WI38 (cell line): ENCODE data around the gene STAT2.
"Not testable (repeated sequence)": the region's sequence is repeated elsewhere in the genome, so short reads cannot be mapped to it uniquely, and the experiment has no call there.

Source experiments
- H3K4me3 ChIP-seq: 2 replicates; pipeline ENCODE4 v1.5.1; 2011; ENCODE audit warnings: low read depth, mild to moderate bottlenecking, control low read depth, low read length
- TF ChIP-seq, protein P1 (sequence below): IDR thresholded peaks from 2 replicates; pipeline ENCODE4 v1.5.1; 2012; ENCODE audit warnings: low read depth, mild to moderate bottlenecking, control low read depth, low read length

STAT2 gene

DNA sequence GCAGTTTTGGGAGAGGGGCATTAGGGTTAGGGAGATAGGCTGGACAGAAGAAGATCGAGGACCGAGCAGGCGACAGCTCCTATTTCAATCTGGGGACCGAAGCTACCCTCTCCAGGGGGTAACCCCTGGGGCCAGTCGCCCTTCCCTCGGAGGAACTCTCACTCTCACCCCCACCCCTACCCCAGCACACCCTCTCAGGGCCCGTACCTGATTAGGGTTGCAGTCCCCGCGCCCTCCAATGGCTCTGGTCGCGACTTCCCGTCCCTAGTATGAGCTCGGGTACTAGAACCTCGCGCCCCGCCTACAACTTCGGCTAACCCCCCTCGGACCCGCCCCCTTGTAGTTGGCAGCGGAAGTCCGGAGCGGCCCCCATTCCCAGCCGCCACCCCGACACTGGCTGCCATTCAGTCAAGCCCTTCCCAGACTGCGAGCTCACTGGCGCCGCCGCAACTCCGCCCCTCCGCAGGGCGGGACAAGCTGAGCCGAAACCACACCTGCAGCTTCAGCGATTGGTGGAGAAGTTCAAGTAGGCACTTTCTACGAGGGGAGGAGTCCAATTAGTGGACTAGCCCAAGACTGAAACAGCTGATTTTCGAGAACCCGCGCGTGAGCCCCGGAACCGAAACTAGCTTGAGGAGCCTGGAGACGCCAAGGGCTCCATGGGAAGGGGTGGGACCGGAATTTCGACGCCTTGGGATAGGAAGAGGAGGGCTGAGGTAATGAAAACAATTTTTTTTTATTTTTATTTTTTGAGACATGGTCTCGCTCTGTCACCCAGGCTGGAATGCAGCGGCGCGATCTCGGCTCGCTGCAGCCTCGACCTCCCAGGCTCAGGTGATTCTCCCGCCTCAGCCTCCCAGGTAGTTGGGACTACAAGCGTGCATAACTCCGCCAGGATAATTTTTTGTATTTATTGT, at the start of gene STAT2:
Gene STAT2, minus strand, starts transcription at position 257 of the 917 bp plus-strand sequence. CDS start 3,536 bp downstream, outside the sequence.
- TF ChIP-seq, protein P1, sequence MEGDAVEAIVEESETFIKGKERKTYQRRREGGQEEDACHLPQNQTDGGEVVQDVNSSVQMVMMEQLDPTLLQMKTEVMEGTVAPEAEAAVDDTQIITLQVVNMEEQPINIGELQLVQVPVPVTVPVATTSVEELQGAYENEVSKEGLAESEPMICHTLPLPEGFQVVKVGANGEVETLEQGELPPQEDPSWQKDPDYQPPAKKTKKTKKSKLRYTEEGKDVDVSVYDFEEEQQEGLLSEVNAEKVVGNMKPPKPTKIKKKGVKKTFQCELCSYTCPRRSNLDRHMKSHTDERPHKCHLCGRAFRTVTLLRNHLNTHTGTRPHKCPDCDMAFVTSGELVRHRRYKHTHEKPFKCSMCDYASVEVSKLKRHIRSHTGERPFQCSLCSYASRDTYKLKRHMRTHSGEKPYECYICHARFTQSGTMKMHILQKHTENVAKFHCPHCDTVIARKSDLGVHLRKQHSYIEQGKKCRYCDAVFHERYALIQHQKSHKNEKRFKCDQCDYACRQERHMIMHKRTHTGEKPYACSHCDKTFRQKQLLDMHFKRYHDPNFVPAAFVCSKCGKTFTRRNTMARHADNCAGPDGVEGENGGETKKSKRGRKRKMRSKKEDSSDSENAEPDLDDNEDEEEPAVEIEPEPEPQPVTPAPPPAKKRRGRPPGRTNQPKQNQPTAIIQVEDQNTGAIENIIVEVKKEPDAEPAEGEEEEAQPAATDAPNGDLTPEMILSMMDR, result no peak
- H3K4me3 ChIP-seq, result peak within 1 kb of the TSS; percentile 82

DNA sequence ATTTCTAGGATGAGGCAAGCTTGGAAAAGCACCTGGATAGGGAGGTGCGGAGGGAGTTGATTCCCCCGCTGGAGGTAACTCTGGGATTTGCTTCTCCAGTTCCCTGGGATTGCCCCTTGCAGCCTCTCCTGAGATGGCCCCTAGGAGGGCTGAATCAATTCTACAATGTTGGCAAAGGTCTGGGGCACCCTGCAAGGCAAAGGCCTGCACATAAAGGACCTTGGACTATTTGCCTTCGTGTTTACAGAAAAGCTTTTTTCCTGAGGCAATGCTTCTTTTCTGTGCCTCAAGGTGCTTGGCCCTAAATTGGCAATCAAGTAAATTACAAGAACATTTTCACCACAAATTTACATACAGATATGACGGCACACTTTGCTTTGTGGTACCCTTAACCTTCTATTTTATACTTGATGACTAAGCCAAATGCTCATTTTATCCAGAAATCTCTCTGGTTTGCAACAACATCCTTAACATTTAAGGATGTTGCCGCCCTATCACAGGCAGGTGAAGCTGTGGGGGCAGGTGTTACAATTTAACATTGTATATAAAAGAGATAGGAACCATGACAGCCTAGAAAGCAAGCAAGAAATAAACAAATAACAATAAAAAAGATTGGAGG, 49.0 kb upstream of the STAT2 start:
- TF ChIP-seq, protein P1, result no peak
- H3K4me3 ChIP-seq, result no peak overlapping the region

DNA sequence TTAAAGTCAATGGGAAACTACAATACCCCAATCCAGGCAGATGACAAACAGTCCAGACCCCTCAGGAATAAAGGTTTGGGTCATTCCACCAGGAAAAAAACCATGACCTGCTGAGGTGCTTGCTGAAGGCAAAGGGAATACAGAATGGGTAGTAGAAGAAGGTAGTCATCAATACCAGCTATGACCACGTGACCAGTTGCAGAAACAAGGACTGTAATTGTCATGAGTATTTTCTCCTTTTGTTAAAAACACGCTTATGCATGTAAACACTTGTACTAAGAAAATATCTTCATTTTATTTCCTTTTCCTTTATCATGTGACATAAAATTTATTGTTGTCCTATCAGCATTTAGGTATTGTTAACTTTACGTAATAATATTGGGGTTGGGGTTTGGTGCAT, 44.3 kb upstream of the STAT2 start:
- not testable (repeated sequence) for H3K4me3 ChIP-seq

DNA sequence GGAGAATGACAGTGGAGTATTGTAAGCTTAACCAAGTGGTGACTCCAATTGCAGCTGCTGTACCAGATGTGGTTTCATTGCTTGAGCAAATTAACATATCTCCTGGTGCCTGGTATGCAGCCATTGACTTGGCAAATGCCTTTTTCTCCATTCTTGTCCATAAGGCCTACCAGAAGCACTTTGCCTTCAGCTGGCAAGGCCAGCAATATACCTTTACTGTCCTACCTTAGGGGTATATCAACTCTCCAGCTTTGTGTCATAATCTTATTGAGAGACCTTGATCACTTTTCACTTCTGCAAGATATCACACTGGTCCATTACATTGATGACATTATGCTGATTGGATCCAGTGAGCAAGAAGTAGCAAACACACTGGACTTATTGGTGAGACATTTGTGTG, 41.7 kb upstream of the STAT2 start:
- not testable (repeated sequence) for H3K4me3 ChIP-seq

DNA sequence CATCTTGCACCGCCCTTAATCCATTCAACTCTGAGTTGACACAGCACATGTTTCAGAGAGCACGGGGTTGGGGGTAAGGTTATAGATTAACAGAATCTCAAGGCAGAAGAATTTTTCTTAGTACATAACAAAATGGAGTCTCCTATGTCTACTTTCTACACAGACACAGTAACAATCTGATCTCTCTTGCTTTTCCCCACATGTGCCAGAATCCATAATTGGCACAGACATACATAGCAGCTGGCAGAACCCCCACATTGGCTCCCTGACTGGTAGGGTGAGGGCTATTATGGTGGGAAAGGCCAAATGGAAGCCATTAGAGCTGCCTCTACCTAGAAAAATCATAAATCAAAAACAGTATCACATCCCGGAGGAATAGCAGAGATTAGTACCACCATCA, 41.2 kb upstream of the STAT2 start:
- not testable (repeated sequence) for H3K4me3 ChIP-seq

DNA sequence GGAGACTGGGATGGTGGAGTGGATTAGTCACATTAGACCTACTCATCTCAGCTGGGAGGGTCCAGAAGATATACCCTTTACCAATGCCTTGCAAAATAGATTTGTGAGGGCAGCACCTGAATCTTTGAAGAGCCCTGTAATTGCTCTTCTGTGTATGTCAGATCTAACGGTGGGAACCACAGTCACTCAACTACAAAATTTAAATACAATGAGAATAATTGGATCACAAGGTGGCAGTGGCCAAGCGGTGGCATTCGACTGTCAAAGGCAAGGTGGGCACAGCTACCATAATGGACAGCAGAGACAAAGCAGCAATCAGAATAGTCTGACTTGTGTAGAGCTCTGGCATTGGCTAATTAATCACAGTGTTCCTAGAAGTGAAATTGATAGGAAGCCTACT, 39.6 kb upstream of the STAT2 start:
- H3K4me3 ChIP-seq, result not testable (repeated sequence)

DNA sequence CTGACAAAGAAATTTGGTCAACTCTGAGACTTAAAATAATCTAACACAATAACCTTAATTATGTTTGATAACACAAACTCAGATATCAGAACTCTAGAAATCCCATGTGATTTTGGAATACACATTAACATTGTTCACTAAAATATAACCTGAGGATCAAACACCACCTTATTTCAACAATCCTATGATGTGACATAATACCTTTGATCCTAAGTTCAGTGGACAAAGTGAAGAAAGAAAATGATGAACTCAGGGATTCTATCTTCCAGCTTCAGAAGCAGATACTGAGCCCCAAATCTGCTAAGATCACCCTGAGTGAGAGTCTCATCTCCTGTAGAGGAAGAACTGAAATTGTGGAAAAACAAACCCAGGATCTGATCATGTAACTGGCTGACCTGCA, 38.4 kb upstream of the STAT2 start:
- TF ChIP-seq, protein P1, result no peak
- H3K4me3 ChIP-seq, result no peak overlapping the region

DNA sequence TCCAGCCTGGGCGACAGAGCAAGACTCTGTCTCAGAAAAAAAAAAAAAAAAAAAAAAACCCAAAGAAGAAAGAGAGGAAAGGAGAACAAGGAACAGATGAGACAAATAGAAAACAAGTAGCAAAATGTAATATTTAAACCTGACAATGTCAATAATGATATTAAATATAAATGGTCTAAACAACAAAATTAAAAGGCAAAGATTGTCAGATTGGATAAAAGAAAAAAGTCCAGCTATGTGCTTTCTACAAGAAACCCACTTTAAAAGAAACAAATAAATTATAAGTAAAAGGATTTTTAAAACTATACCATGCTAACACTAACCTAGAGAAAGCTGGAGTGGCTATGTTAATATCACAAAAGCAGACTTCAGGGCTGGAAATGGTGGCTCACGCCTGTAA, 32.4 kb upstream of the STAT2 start:
- TF ChIP-seq, protein P1, result no peak
- no peak overlapping the region for H3K4me3 ChIP-seq

DNA sequence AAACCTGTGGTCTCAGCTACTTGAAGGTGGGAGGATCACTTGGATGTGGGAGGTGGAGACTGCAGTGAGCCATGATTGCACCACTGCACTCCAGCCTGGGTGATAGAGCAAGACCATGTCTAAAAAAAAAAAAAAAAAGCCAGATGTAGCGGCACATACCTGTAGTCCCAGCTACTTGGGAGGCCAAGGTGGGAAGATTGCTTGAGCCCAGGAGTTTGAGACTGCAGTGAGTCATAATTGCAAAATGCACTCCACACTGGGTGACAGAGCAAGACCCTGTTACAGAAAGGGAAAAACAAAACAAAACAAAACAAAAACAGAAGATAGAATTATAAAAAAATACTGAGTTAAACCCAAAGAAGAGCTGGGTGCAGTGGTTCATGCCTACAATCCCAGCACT, 31.8 kb upstream of the STAT2 start:
- no peak overlapping the region for H3K4me3 ChIP-seq
- TF ChIP-seq, protein P1, result no peak
